Fibroblast of skin of left quadriceps (primary cell): ENCODE results near the gene CYB5D1.
A peak's percentile ranks its signal among the peaks of the same experiment; 100 is the strongest.

Experiments
- DNase-seq, 2 experiments: peaks; one replicate each; pipeline ENCODE4 v3.0.0-alpha.2; 2013; ENCODE audit warnings: low read depth in 2 of 2

CYB5D1 gene

GRCh38 chr17:7885367-7886226 is 27.8 kb downstream of the CYB5D1 start:
- no peak for DNase-seq

GRCh38 chr17:7886227-7887037 is 28.6 kb downstream of the CYB5D1 start:
- no peak for DNase-seq

GRCh38 chr17:7887038-7887481 is 29.3 kb downstream of the CYB5D1 start:
- peak in 1 of 2 experiments; percentile 99 for DNase-seq

- DNase-seq: peak in 1 of 2 experiments; percentile 99
Observed at GRCh38 chr17:7887482-7888183, 29.8 kb downstream of the CYB5D1 start.

GRCh38 chr17:7888184-7888920 is 30.5 kb downstream of the CYB5D1 start, which contains the start of gene CHD3:
TSS of gene CHD3 (plus strand) at chr17:7888789. CDS start at chr17:7889001, 212 bp downstream.
- DNase-seq: no peak

- DNase-seq: peak; percentile 48 to 61
Observed at GRCh38 chr17:7889166-7889955, 31.6 kb downstream of the CYB5D1 start.

- no peak for DNase-seq
Observed at GRCh38 chr17:7893187-7893880, 35.5 kb downstream of the CYB5D1 start.

- DNase-seq: no peak
Observed at GRCh38 chr17:7894226-7894625, 36.4 kb downstream of the CYB5D1 start.

- DNase-seq: no peak
Observed at GRCh38 chr17:7894866-7895265, 37.1 kb downstream of the CYB5D1 start.

- no peak for DNase-seq
Observed at GRCh38 chr17:7897090-7897489, 39.3 kb downstream of the CYB5D1 start.

- DNase-seq: no peak
Observed at GRCh38 chr17:7897773-7898172, 40.0 kb downstream of the CYB5D1 start.

- DNase-seq: no peak
Observed at GRCh38 chr17:7903154-7904103, 45.6 kb downstream of the CYB5D1 start.

- no peak for DNase-seq
Observed at GRCh38 chr17:7909089-7909488, 51.3 kb downstream of the CYB5D1 start.

- no peak for DNase-seq
Observed at GRCh38 chr17:7910281-7910680, 52.5 kb downstream of the CYB5D1 start.

- no peak for DNase-seq
Observed at GRCh38 chr17:7910711-7911110, 52.9 kb downstream of the CYB5D1 start.

- no peak for DNase-seq
Observed at GRCh38 chr17:7911116-7911515, 53.3 kb downstream of the CYB5D1 start.
